MM.1S (cell line): ENCODE data around the gene TUBG2.

Experiments used
- CTCF ChIP-seq: fragments of 300-600 bp; sonication (generic); IDR thresholded peaks from 2 replicates; pipeline ENCODE4 v1.5.1; 2016; ENCODE audit warnings: antibody characterized with exemption, low read length, mixed read lengths
- EZH2 ChIP-seq: fragments of 300-600 bp; sonication (generic); optimal IDR thresholded peaks from 2 replicates; pipeline ENCODE3; 2017; ENCODE audit warnings: low read depth, mild to moderate bottlenecking, antibody characterized with exemption, low read length, mixed read lengths
- EZH2phosphoT487 ChIP-seq: fragments of 300-600 bp; sonication (generic); IDR thresholded peaks from 2 replicates; pipeline ENCODE4 v1.6.1; 2018; ENCODE audit warnings: antibody characterized with exemption, low read length

- TF ChIP-seq CTCF (no peak), EZH2 (no peak), EZH2phosphoT487 (no peak)
Observed at GRCh38 chr17:42669705-42669976, 10.6 kb downstream of the TUBG2 start.
